H1 (cell line): ENCODE measurements around the gene SYNPR. TPM values are rescaled to one million over a fixed set of nuclear protein-coding genes. Genes with fewer than 3 reads are reported as not detected.

Source experiments
- CTCF ChIA-PET: fragments of 300-600 bp; sonication (Branson Sonifier 250); formaldehyde crosslinking; loops from one replicate; lab custom pipeline; 2021; ENCODE audit not compliant: partially characterized antibody; lab: Charles Lee
- POLR2A ChIA-PET: fragments of 300-600 bp; sonication (Branson Sonifier 250); formaldehyde crosslinking; loops from one replicate; lab custom pipeline; 2021; ENCODE audit warnings: inconsistent platforms; ENCODE audit not compliant: partially characterized antibody; lab: Charles Lee
- DNase-seq, 2 experiments: peaks; one replicate each; pipeline versions ENCODE4 v3.0.0 to v3.0.0-alpha.2; 2010 to 2022; ENCODE audit warnings: low spot score in 2 of 2, low read depth in 1 of 2, mixed read lengths in 1 of 2
- FAIRE-seq: peaks from 2 replicates; lab custom pipeline; 2011; peaks lifted over from hg19 to GRCh38; lab: Jason Lieb, UNC
- H2AFZ ChIP-seq: 2 replicates; pipeline ENCODE4 v1.8.1; 2012; ENCODE audit warnings: low read length, inconsistent platforms
- H2AK5ac ChIP-seq: 2 replicates; pipeline ENCODE4 v1.6.1; 2013; ENCODE audit warnings: low read depth, low read length
- H2BK120ac ChIP-seq: replicated peaks from 2 replicates; pipeline ENCODE3; 2013; ENCODE audit warnings: low read depth, low read length, inconsistent platforms
- H2BK12ac ChIP-seq: 2 replicates; pipeline ENCODE4 v1.6.1; 2013; ENCODE audit warnings: low read depth, low read length
- H2BK15ac ChIP-seq: 2 replicates; pipeline ENCODE4 v1.6.1; 2013; ENCODE audit warnings: low read length
- H2BK20ac ChIP-seq: 2 replicates; pipeline ENCODE4 v1.6.1; 2013; ENCODE audit warnings: low read length
- H2BK5ac ChIP-seq: 2 replicates; pipeline ENCODE4 v1.6.1; 2013; ENCODE audit warnings: low read depth, low read length
- H3K14ac ChIP-seq: 2 replicates; pipeline ENCODE4 v1.6.1; 2013; ENCODE audit warnings: inconsistent platforms; ENCODE audit not compliant: insufficient read length
- H3K18ac ChIP-seq: 2 replicates; pipeline ENCODE4 v1.6.1; 2013; ENCODE audit warnings: low read length; ENCODE audit errors: extremely low read depth
- H3K23ac ChIP-seq: 2 replicates; pipeline ENCODE4 v1.6.1; 2013; ENCODE audit warnings: inconsistent platforms; ENCODE audit not compliant: insufficient read length
- H3K23me2 ChIP-seq: 2 replicates; pipeline ENCODE4 v1.6.1; 2013; ENCODE audit warnings: low read depth, low read length
- H3K27ac ChIP-seq: 2 replicates; pipeline ENCODE4 v1.6.1; 2011; ENCODE audit warnings: low read depth, low read length, inconsistent platforms
- H3K27me3 ChIP-seq, 4 experiments: replicated peaks in 1 of 4; 1 replicate in 1 of 4; 2 replicates in 3 of 4; pipeline versions ENCODE4 v1.6.1 to v1.8.1; 2011 to 2013; ENCODE audit warnings: low read length in 3 of 4, mild to moderate bottlenecking in 3 of 4, inconsistent platforms in 2 of 4, mixed read lengths in 2 of 4, moderate library complexity in 1 of 4; ENCODE audit not compliant: control insufficient read depth in 3 of 4, insufficient read depth in 3 of 4; ENCODE audit errors: extremely low read depth in 1 of 4
- H3K36me3 ChIP-seq, 4 experiments: 2 replicates each; pipeline versions ENCODE4 v1.6.1 to v1.8.1; 2011 to 2013; ENCODE audit warnings: mild to moderate bottlenecking in 4 of 4, low read length in 3 of 4, moderate library complexity in 2 of 4, control low read depth in 1 of 4, inconsistent platforms in 1 of 4; ENCODE audit not compliant: insufficient read depth in 4 of 4, control insufficient read depth in 2 of 4
- H3K4ac ChIP-seq: replicated peaks from 2 replicates; pipeline ENCODE3; 2013; ENCODE audit warnings: low read length, low read depth, mixed read lengths, inconsistent platforms; ENCODE audit not compliant: insufficient read length
- H3K4me1 ChIP-seq, 4 experiments: replicated peaks in 1 of 4; 1 replicate in 1 of 4; 2 replicates in 3 of 4; pipeline versions ENCODE4 v1.6.1 to v1.8.1; 2011 to 2013; ENCODE audit warnings: low read length in 3 of 4, inconsistent platforms in 2 of 4, mixed read lengths in 1 of 4; ENCODE audit not compliant: insufficient read depth in 4 of 4, control insufficient read depth in 3 of 4
- H3K4me2 ChIP-seq, 2 experiments: 2 replicates each; pipeline versions ENCODE4 v1.6.1 to v1.8.1; 2011 to 2013; ENCODE audit warnings: low read depth in 2 of 2, low read length in 2 of 2, control low read depth in 1 of 2, inconsistent platforms in 1 of 2, mild to moderate bottlenecking in 1 of 2; ENCODE audit not compliant: insufficient read depth in 1 of 2
- H3K4me3 ChIP-seq, 4 experiments: fragments of 200-600, 300-600 bp in 1 of 4; sonication (generic), shearing (Covaris generic), sonication (Bioruptor Twin) in 1 of 4; 2 replicates each; pipeline versions ENCODE4 v1.5.1 to v1.8.1; 2011 to 2016; ENCODE audit warnings: low read length in 4 of 4, low read depth in 3 of 4, control low read depth in 2 of 4, inconsistent platforms in 2 of 4, mild to moderate bottlenecking in 2 of 4, mixed read lengths in 1 of 4, moderate library complexity in 1 of 4; ENCODE audit not compliant: insufficient read depth in 2 of 4; ENCODE audit errors: extremely low read depth in 1 of 4
- H3K56ac ChIP-seq: replicated peaks from 2 replicates; pipeline ENCODE3; 2013; ENCODE audit warnings: low read depth, mild to moderate bottlenecking, mixed read lengths, low read length, inconsistent platforms; ENCODE audit not compliant: insufficient read length
- H3K79me1 ChIP-seq: 2 replicates; pipeline ENCODE4 v1.6.1; 2013; ENCODE audit warnings: low read depth, low read length, control low read depth
- H3K79me2 ChIP-seq, 2 experiments: 2 replicates each; pipeline versions ENCODE4 v1.6.1 to v1.8.1; 2012 to 2013; ENCODE audit warnings: low read length in 2 of 2, mild to moderate bottlenecking in 2 of 2, inconsistent platforms in 1 of 2; ENCODE audit not compliant: insufficient read depth in 2 of 2, control insufficient read depth in 1 of 2
- H3K9ac ChIP-seq, 4 experiments: replicated peaks in 1 of 4; 1 replicate in 1 of 4; 2 replicates in 3 of 4; pipeline versions ENCODE4 v1.6.1 to v1.8.1; 2011 to 2013; ENCODE audit warnings: low read depth in 3 of 4, low read length in 3 of 4, control low read depth in 2 of 4, mild to moderate bottlenecking in 2 of 4, moderate library complexity in 2 of 4, inconsistent platforms in 1 of 4; ENCODE audit errors: extremely low read depth in 1 of 4
- H3K9me3 ChIP-seq, 2 experiments: 2 replicates each; pipeline versions ENCODE4 v1.6.1 to v1.8.1; 2012 to 2013; ENCODE audit warnings: mild to moderate bottlenecking in 2 of 2, moderate library complexity in 2 of 2, control low read depth in 1 of 2, inconsistent platforms in 1 of 2, low read depth in 1 of 2, low read length in 1 of 2, mixed read lengths in 1 of 2; ENCODE audit not compliant: insufficient read depth in 2 of 2
- H4K20me1 ChIP-seq, 2 experiments: replicated peaks in 1 of 2; 2 replicates each; pipeline versions ENCODE3 to v1.8.1; 2011 to 2013; ENCODE audit warnings: inconsistent platforms in 2 of 2, low read length in 2 of 2, mild to moderate bottlenecking in 1 of 2; ENCODE audit not compliant: insufficient read depth in 2 of 2, control insufficient read depth in 1 of 2
- H4K5ac ChIP-seq: 2 replicates; pipeline ENCODE4 v1.6.1; 2013; ENCODE audit warnings: low read length, low read depth, mixed read lengths, inconsistent platforms; ENCODE audit not compliant: insufficient read length
- H4K8ac ChIP-seq: 2 replicates; pipeline ENCODE4 v1.8.0; 2013; ENCODE audit warnings: mild to moderate bottlenecking, moderate library complexity, low read length, inconsistent platforms; ENCODE audit not compliant: insufficient read depth; ENCODE audit errors: extremely low read depth
- H4K91ac ChIP-seq: replicated peaks from 2 replicates; pipeline ENCODE3; 2013; ENCODE audit warnings: low read length, mixed read lengths, inconsistent platforms; ENCODE audit not compliant: insufficient read length
- ASH2L ChIP-seq: fragments of 200-600, 300-600 bp; sonication (generic); IDR thresholded peaks from one replicate; pipeline ENCODE4 v1.7.1; 2017; ENCODE audit warnings: low read length
- CBX5 ChIP-seq: fragments of 300-800, 300-1000 bp; sonication (generic); IDR thresholded peaks from 2 replicates; pipeline ENCODE4 v1.7.1; 2016; ENCODE audit warnings: antibody characterized with exemption, low read length, low read depth
- CBX8 ChIP-seq: fragments of 300-800, 300-1000 bp; sonication (generic); IDR thresholded peaks from 2 replicates; pipeline ENCODE4 v1.7.1; 2016; ENCODE audit warnings: low read depth, low read length, borderline replicate concordance
- JUND ChIP-seq: IDR thresholded peaks from 2 replicates; pipeline ENCODE4 v1.6.1; 2011; ENCODE audit warnings: mild to moderate bottlenecking, improper control_type of control experiment, low read length
- MAFK ChIP-seq: IDR thresholded peaks from 2 replicates; pipeline ENCODE4 v1.6.1; 2012; ENCODE audit warnings: low read depth, mild to moderate bottlenecking, improper control_type of control experiment, low read length
- NANOG ChIP-seq: IDR thresholded peaks from 2 replicates; pipeline ENCODE4 v1.6.1; 2011; ENCODE audit warnings: low read length, low read depth, mild to moderate bottlenecking, inconsistent platforms; ENCODE audit not compliant: insufficient read depth, poor library complexity, severe bottlenecking
- TCF12 ChIP-seq: IDR thresholded peaks from 2 replicates; pipeline ENCODE4 v1.6.1; 2011; ENCODE audit warnings: low read depth, mild to moderate bottlenecking, low read length
- TEAD4 ChIP-seq: IDR thresholded peaks from 2 replicates; pipeline ENCODE4 v1.6.1; 2012; ENCODE audit warnings: low read depth, low read length, inconsistent platforms, mixed read lengths
- YY1 ChIP-seq: IDR thresholded peaks from 2 replicates; pipeline ENCODE4 v1.6.1; 2011; ENCODE audit warnings: low read depth, mild to moderate bottlenecking, low read length
- WGBS, 2 experiments: shearing (Covaris generic) in 1 of 2; methylation state at CpG; one replicate each; pipeline versions ENCODE4 v1.1.6 to v1.1.7; 2013 to 2015; ENCODE audit warnings: low lambda C conversion rate in 2 of 2, mixed read lengths in 2 of 2, inconsistent platforms in 1 of 2, low coverage in 1 of 2, missing lambda C conversion rate in 1 of 2; ENCODE audit not compliant: insufficient replicate concordance in 2 of 2, insufficient coverage in 1 of 2, insufficient read length in 1 of 2; ENCODE audit errors: extremely low coverage in 1 of 2, missing lambda C conversion rate in 1 of 2; 5-methylcytosine and 5-hydroxymethylcytosine counted together
- polyA plus RNA-seq, 7 experiments: library from polyadenylated mRNA; depleted of rRNA in 3 of 7; stranded (reverse) in 5 of 7; unstranded in 2 of 7; fragments of >200 nt in 5 of 7; fragments of 200-250 nt in 2 of 7; gene quantifications; 1 replicate in 5 of 7; 2 replicates in 1 of 7; 4 replicates in 1 of 7; pipeline versions ENCODE4 v1.2.1 to v1.2.3, GENCODE V29; 2011 to 2013; ENCODE audit warnings: missing spikeins in 2 of 7, mixed read lengths in 2 of 7
- total RNA-seq: library from RNA; stranded (reverse); fragmentation: NEBNext Ultra II Directional; extraction: Animal tissue kit (Norgen Biotek cat#: 25700); gene quantifications from 2 replicates; pipeline ENCODE4 v1.2.1, GENCODE V29; 2021

SYNPR gene
- total and polyA plus RNA-seq, 2 of the 8 experiments (the other 6 are each of a cell fraction or from before 2014, with no cell fraction given): 0.39 to 0.99 TPM

- H3K9ac ChIP-seq: no peak overlapping the region
- POLR2A ChIA-PET: interaction anchor here (1.6 to 1.8 kb wide), 2 partner anchors 17 to 310 kb away, joined by 6 read pairs; no protein-coding TSS in a partner anchor
- no peaks in the 10 kb centered on the region for H3K23me2 ChIP-seq
- no peaks in the 10 kb centered on the region for H4K20me1 ChIP-seq
- FAIRE-seq: no peak
- no peak overlapping the region for H4K91ac ChIP-seq
- H4K8ac ChIP-seq: no peak overlapping the region
- H2BK15ac ChIP-seq: no peak overlapping the region
- TF ChIP-seq ASH2L (no peak), TEAD4 (no peak), YY1 (no peak), NANOG (no peak), CBX8 (no peak), TCF12 (no peak), MAFK (no peak), CBX5 (no peak), JUND (no peak)
- H3K4me2 ChIP-seq: no peak overlapping the region
- no peak overlapping the region for H3K56ac ChIP-seq
- no peak overlapping the region for H2BK5ac ChIP-seq
- H3K23ac ChIP-seq: no peak overlapping the region
- H3K79me2 ChIP-seq: no peaks in the 10 kb centered on the region
- H3K9me3 ChIP-seq: no peaks in the 10 kb centered on the region
- H3K27me3 ChIP-seq: no peaks in the 10 kb centered on the region
- CTCF ChIA-PET: interaction anchor here (0.6 to 6.7 kb wide), 33 partner anchors 8 to 996 kb away, joined by 3 to 77 read pairs (median 4); partner anchors contain the start of gene C3orf49
- H3K14ac ChIP-seq: no peak overlapping the region
- H3K4me1 ChIP-seq: peaks cover 0 to 3% (median 0%) of the 10 kb centered on the region in 4 experiments; a peak in 1 of 7 replicates
- H2BK20ac ChIP-seq: no peak overlapping the region
- 74% methylated on average over 4 of the region's 4 CpGs; no CpG with 5 or more reads in 1 of the 2 experiments for WGBS, 2 experiments
- no peak overlapping the region for H3K18ac ChIP-seq
- no peak overlapping the region for H3K4ac ChIP-seq
- H2AFZ ChIP-seq: no peak overlapping the region
- H3K4me3 ChIP-seq: no peak overlapping the region
- H3K36me3 ChIP-seq: no peaks in the 10 kb centered on the region
- no peak overlapping the region; the same call in 1 of the 2 replicates for H2BK12ac ChIP-seq
- H4K5ac ChIP-seq: no peak overlapping the region
- no peak overlapping the region for H2BK120ac ChIP-seq
- H3K79me1 ChIP-seq: no peaks in the 10 kb centered on the region
- no peak overlapping the region for H2AK5ac ChIP-seq
- no peak for DNase-seq
- no peak overlapping the region for H3K27ac ChIP-seq
Observed at GRCh38 chr3:63662011-63662410, 383.9 kb downstream of the SYNPR start.
